IPS-NIHi7 (cell line): ENCODE results near the gene ZNF227.
"Not testable (repeated sequence)": the region's sequence is repeated elsewhere in the genome, so short reads cannot be mapped to it uniquely, and the experiment has no call there.

Source experiments
- DNase-seq: peaks from one replicate; pipeline ENCODE4 v3.0.0; 2012; ENCODE audit warnings: mixed read lengths; ENCODE audit errors: extremely low spot score

The ZNF227 gene

DNA sequence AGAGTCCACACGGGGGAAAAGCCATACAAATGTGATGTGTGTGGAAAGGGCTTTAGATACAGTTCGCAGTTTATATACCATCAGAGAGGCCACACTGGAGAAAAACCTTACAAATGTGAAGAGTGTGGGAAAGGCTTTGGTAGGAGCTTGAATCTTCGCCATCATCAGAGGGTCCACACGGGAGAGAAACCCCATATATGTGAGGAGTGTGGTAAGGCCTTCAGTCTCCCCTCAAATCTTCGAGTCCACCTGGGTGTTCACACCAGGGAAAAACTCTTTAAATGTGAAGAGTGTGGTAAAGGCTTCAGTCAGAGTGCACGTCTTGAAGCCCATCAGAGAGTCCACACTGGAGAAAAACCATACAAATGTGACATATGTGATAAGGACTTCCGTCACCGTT, 24.1 kb downstream of the ZNF227 start:
- DNase-seq: no peak

DNA sequence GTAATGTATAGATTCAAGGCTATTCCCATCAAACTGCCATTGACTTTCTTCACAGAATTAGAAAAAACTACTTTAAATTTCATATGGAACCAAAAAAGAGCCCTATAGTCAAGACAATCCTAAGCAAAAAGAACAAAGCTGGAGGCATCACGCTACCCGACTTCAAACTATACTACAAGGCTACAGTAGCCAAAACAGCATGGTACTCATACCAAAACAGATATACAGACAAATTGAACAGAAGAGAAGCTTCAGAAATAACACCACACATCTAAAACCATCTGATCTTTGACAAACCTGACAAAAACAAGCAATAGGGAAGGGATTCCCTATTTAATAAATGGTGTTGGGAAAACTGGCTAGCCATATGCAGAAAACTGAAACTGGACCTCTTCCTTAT, 40.0 kb downstream of the ZNF227 start:
- not testable (repeated sequence) for DNase-seq

DNA sequence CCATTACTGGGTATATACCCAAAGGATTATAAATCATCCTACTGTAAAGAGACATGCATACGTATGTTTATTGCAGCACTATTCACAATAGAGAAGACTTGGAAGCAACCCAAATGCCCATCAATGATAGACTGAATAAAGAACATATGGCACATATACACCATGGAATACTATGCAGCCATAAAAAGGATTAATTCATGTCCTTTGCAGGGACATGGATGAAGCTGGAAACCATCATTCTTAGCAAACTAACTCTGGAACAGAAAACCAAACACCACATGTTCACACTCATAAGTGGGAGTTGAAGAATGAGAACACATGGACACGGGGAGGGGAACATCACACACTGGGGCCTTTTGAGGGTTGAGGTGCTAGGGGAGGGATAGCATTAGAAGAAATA, 41.1 kb downstream of the ZNF227 start:
- not testable (repeated sequence) for DNase-seq

DNA sequence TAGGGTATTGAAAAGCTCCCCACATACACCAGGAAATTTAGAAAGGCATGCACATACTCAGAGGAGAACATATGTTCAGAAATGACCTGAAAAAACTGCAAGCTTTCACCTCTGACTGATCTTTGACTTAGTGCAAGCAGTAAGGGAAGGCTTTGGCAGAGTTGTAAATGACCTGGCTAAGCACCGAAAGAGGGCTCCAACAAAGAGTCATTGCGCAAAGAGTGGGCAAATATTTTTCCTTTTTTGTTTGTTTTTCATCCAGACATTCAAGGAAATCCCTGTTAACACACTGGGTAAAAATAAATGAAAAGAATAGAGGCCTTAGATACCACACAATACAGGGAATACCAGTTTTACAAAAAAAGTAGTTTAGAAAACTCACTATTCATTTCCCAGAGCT, 42.2 kb downstream of the ZNF227 start:
- no peak for DNase-seq

DNA sequence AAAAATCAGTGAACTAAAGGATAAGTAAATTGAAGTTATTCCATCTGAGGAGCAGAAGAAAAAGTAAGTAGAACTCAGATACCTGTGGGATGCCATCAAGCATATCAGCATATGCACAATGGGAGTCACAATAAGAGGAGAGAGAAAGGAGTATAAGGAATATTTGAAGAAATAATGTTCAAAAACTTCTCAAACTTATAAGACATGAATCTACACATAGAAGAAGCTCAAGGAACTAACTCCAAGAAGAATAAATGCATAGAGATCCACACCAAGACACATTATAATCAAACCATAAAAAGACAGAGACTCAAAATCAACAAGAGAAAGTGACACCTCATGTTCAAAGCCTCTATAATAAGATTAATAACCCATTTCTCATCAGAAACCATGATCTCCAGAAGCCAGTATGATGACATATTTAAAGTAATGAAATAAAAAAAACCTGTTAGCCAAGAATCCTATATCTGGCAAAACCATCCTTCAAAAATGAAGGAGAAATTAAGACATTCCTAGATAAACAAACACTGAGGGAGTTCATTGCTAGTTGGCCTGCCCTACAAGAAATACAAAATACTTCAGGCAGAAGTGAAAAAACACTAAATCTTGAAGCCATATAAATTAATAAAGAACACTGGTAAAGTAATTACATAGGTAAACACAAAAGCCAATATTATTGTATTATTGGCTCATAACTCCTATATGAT, 43.5 kb downstream of the ZNF227 start:
- no peak for DNase-seq

DNA sequence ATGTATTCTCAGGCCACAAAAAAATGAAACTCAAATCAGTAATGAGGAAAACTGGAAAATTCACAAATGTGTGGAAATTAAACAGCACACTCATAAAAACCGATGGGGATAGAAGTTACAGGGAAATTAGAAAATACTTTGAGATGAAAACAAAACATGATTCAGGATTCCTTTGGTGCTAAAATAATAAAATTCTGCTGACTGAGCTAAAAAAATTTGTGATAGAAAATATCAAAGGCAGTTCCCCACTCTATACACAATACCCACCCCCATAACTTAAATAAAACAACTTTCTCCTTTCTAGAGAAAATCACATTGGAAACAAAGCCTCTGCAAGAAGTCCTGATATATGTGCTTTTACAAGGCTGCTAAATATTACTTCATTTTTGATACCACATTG, 45.8 kb downstream of the ZNF227 start:
- DNase-seq: no peak

DNA sequence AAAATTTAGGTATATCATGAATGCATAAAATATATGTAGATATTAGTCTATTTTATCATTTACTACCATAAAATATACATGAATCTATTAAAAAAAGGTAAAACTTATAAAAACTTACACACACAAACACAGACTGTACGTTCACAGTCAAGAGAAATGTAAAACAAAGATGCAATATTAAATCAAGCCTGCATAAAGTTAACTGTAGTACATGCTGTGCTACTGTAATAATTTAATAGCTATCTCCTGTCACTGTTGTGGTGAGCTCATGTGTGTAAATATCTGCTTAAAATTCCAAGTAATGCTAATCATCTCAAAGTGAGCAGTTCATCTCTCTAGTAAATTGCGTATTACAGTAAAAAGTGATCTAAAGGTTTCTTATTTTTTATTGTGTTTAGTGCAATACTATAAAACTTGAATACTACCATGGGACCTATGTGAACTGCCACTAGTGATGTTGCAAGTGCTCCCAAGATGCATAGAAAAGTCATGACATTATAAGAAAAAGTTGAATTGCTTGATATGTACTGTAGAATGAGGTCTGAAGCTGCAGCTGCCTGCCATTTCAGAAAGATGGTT, 46.6 kb downstream of the ZNF227 start:
- no peak for DNase-seq

DNA sequence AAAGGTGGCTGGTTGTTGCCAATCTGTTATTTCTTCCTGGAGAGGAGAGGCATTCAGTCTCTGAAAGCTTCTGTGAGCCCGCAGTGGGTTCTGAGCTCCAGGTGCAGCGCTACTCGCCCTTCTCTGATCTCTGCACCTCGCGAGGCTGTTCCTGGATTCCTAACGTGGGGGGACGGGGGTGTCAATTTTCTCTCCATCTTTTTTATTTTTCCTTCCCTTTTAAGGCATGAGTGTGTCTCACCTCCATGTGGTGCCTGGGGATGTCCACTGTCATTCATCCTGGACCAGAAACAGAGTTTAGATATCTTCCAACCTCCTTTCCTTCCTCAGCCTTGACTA, 48.0 kb downstream of the ZNF227 start:
- peak; percentile 33 for DNase-seq

DNA sequence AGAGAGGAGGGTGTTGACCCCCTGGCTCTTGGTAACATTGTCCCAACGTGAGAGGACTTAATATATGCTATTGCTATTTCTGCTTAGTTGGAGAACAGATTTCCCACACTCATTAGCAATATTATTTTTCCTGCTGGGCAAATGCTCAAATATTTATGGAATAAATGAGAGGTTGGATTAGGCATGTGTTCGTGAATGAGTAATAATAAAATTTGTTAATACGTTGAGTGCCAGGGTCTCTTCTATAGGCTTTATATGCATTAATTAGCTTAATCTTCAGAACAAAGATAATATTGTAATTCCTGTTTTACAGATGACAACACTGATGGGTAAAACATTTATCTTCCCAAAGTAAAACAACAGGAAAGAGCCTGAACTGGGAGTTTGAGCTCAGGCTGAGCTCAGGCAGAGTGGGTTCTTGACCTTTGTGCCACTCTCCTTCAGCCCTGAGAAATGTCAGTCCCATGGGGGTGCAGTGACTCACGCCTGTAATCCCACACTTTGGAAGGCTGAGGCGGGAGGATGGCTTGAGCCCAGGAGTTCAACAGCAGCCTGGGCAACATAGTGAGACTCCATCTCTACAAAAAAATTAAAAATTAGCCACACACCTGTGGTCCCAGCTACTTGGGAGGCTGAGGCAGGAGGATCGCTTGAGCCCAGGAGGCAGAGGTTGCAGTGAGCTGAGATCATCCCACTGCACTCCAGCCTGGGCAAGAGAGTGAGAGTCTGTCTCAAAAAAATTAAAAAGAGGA, 48.5 kb downstream of the ZNF227 start:
- no peak for DNase-seq

DNA sequence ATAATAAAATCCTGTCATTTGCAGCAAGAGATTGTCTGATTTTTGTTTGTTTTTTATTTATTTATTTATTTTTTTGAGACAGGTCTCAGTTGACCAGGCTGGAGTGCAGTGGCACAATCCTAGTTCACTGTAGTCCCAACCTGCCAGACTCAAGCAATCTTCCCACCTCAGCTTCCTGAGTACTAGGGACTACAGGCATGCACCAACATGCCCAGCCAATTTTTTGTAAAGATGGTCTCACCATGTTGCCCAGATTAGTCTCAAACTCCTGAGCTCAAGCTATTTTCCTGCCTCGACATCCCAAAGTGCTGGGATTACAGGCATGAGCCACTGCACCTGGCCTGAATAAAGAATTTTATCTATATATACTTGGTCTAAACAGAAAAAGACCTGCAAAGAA, 65.0 kb downstream of the ZNF227 start:
- no peak for DNase-seq

DNA sequence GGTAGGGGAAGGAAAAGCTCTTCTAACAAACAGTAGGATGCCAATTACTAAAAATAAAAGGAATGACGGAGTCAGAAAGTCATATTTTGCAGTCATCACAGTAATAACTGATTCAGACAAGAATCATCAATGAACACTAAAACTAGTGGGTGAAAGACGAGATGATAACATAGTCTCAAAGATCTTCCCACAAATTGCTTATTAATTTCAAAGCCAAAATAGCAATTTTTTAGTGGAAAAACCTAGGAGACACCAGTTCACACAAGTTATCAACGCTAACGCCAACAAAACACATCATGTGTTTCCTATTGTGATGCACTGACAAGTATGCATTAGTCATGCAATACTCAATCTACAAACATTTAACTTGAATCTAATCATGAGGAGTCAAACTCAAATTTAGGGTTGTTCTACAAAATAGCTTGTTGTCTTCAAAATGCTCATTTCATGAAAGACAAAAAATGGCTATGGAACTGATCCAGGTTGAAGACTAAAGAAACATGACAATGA, 65.9 kb downstream of the ZNF227 start:
- no peak for DNase-seq

DNA sequence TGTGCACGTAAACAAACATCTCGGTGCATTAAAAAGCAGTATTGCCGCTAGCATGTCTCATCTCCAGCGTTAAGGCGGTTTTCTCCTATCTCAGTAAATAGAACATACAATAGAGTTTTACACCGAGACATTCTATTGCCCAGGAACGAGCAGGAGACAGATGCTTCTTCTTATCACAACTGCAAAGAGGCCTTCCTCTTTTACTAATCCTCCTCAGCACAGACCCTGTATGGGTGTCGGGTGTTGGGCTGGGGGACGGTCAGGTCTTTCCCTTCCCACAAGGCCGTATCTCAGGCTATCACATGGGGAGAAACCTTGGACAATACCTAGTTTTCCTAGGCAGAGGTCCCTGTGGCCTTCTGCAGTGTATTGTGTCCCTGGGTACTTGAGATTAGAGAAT, 68.6 kb downstream of the ZNF227 start:
- no peak for DNase-seq

DNA sequence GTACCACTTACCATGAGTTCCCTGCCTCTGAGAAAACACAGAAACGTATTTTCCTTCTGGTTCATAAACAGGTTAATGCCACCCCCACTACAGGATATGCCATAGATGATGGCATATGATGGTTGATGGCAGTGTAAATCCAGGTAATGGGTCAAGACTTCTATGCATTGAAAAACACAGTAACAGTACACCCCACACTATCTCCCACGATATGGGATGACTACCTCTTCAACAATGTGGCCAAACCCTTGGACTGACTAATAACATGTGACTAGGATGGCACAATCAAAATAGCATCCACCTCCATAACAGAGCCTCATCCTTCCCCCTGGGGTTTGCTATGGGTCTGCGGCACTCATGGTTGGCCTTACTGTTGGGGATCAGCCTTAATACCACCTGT, 70.5 kb downstream of the ZNF227 start:
- DNase-seq: no peak

DNA sequence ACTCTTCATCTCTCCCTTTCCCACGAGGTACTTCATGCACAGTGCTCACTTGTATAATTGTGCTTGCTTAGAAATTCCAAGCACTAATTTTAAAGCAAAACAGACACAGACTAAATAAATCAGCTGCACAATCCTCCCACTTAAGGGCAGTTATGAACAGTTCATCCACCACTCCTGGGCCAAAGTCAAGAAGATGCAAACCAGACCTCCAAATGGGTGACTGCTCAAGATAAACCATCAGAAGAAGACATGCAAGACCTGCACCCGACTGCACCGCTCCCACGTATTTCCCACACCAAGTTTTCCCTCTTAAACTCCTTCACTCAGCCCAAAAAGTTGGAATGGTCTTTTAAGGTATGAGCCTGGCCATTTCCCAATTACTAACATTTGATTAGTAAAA, 72.6 kb downstream of the ZNF227 start:
- DNase-seq: no peak
